HUES64 (cell line): Measurements from ENCODE around the gene FFAR4.

Source experiments
- H3K27ac ChIP-seq: 2 replicates; pipeline ENCODE4 v1.7.0; 2013; ENCODE audit warnings: low read depth, low read length, inconsistent platforms
- H3K27me3 ChIP-seq: 2 replicates; pipeline ENCODE4 v1.6.1; 2013; ENCODE audit warnings: mild to moderate bottlenecking, low read length; ENCODE audit not compliant: insufficient read depth
- H3K36me3 ChIP-seq: 2 replicates; pipeline ENCODE4 v1.6.1; 2013; ENCODE audit warnings: mild to moderate bottlenecking, low read length; ENCODE audit not compliant: insufficient read depth
- H3K4me1 ChIP-seq: 2 replicates; pipeline ENCODE4 v1.6.1; 2013; ENCODE audit warnings: mild to moderate bottlenecking, low read length, moderate library complexity; ENCODE audit not compliant: insufficient read depth
- H3K4me3 ChIP-seq: 2 replicates; pipeline ENCODE4 v1.5.1; 2013; ENCODE audit warnings: mild to moderate bottlenecking, low read length, moderate library complexity
- H3K9ac ChIP-seq: 2 replicates; pipeline ENCODE4 v1.6.1; 2013; ENCODE audit warnings: mild to moderate bottlenecking, low read depth, low read length
- H3K9me3 ChIP-seq: 2 replicates; pipeline ENCODE4 v1.6.1; 2013; ENCODE audit warnings: low read depth, low read length; ENCODE audit not compliant: insufficient read depth
- WGBS: fragments of 150-250, 120-280 bp; methylation state at CpG from one replicate; pipeline ENCODE4 v1.1.7; 2013; ENCODE audit warnings: missing lambda C conversion rate; 5-methylcytosine and 5-hydroxymethylcytosine counted together

FFAR4 gene

GRCh38 chr10:93622942-93623341 is 56.5 kb downstream of the FFAR4 start:
- 86% methylated on average over 1 of the region's 1 CpG for WGBS
- Histone ChIP-seq H3K4me3 (no peak overlapping the region), H3K4me1 (no peaks in the 10 kb centered on the region), H3K36me3 (no peaks in the 10 kb centered on the region), H3K9me3 (no peaks in the 10 kb centered on the region), H3K27me3 (no peaks in the 10 kb centered on the region), H3K9ac (no peak overlapping the region), H3K27ac (no peak overlapping the region)

GRCh38 chr10:93628858-93629257 is 62.4 kb downstream of the FFAR4 start:
- Histone ChIP-seq H3K4me3 (no peak overlapping the region), H3K9me3 (no peaks in the 10 kb centered on the region), H3K36me3 (no peaks in the 10 kb centered on the region), H3K9ac (no peak overlapping the region), H3K4me1 (no peaks in the 10 kb centered on the region), H3K27ac (no peak overlapping the region), H3K27me3 (no peaks in the 10 kb centered on the region)
- 76% methylated on average over 4 of the region's 4 CpGs for WGBS

DNA sequence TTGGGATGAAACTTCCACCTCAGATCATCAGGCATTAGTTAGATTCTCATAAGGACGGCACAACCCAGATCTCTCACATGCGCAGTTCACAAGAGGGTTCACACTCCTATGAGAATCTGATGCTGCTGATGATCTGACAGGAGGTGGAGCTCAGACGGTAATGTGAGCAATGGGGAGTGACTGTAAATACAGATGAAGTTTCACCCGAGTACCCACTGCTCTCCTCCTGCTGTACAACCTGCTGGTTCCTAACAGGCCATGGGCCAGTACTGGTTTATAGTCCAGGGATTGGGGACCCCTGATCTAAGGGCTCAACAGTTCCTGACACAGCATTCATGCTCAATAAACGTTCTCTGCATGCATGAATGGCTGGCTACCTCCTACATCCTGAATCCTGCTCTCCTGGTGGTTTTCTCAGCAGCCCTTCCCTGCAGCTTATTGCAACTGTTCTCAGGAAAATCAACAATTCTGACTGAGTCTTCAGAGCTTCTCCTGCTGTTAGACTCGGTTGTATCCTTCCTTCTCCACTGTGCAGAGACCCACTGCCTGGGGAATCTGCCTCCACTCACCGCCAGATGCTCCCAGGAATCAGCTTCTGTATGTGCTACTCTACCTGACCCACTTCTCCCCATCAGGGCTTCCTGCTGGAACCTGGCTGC is 63.3 kb downstream of the FFAR4 start:
- H3K36me3 ChIP-seq: no peaks in the 10 kb centered on the region
- H3K9me3 ChIP-seq: no peaks in the 10 kb centered on the region
- H3K9ac ChIP-seq: no peak overlapping the region
- H3K4me3 ChIP-seq: no peak overlapping the region
- H3K4me1 ChIP-seq: no peaks in the 10 kb centered on the region
- H3K27ac ChIP-seq: no peak overlapping the region
- WGBS: 69% methylated on average over 7 of the region's 7 CpGs
- no peaks in the 10 kb centered on the region for H3K27me3 ChIP-seq

- H3K27me3 ChIP-seq: no peaks in the 10 kb centered on the region
- no peaks in the 10 kb centered on the region for H3K9me3 ChIP-seq
- H3K27ac ChIP-seq: no peak overlapping the region
- H3K36me3 ChIP-seq: no peaks in the 10 kb centered on the region
- 87% methylated on average over 15 of the region's 15 CpGs for WGBS
- H3K4me3 ChIP-seq: no peak overlapping the region
- no peaks in the 10 kb centered on the region for H3K4me1 ChIP-seq
- no peak overlapping the region for H3K9ac ChIP-seq
These were observed 64.4 kb downstream of the FFAR4 start for GRCh38 chr10:93630625-93631557.
